H1 (cell line): Measurements from ENCODE around the gene MYL2. TPM values are rescaled to one million over a fixed set of nuclear protein-coding genes. Genes with fewer than 3 reads are reported as not detected.

ENCODE experiments used
- CTCF ChIA-PET: fragments of 300-600 bp; sonication (Branson Sonifier 250); formaldehyde crosslinking; loops from one replicate; lab custom pipeline; 2021; ENCODE audit not compliant: partially characterized antibody; lab: Charles Lee
- POLR2A ChIA-PET: fragments of 300-600 bp; sonication (Branson Sonifier 250); formaldehyde crosslinking; loops from one replicate; lab custom pipeline; 2021; ENCODE audit warnings: inconsistent platforms; ENCODE audit not compliant: partially characterized antibody; lab: Charles Lee
- DNase-seq, 2 experiments: peaks; one replicate each; pipeline versions ENCODE4 v3.0.0 to v3.0.0-alpha.2; 2010 to 2022; ENCODE audit warnings: low spot score in 2 of 2, low read depth in 1 of 2, mixed read lengths in 1 of 2
- FAIRE-seq: peaks from 2 replicates; lab custom pipeline; 2011; peaks lifted over from hg19 to GRCh38; lab: Jason Lieb, UNC
- H2AFZ ChIP-seq: 2 replicates; pipeline ENCODE4 v1.8.1; 2012; ENCODE audit warnings: low read length, inconsistent platforms
- H2AK5ac ChIP-seq: 2 replicates; pipeline ENCODE4 v1.6.1; 2013; ENCODE audit warnings: low read depth, low read length
- H2BK120ac ChIP-seq: replicated peaks from 2 replicates; pipeline ENCODE3; 2013; ENCODE audit warnings: low read depth, low read length, inconsistent platforms
- H2BK12ac ChIP-seq: 2 replicates; pipeline ENCODE4 v1.6.1; 2013; ENCODE audit warnings: low read depth, low read length
- H2BK15ac ChIP-seq: 2 replicates; pipeline ENCODE4 v1.6.1; 2013; ENCODE audit warnings: low read length
- H2BK20ac ChIP-seq: 2 replicates; pipeline ENCODE4 v1.6.1; 2013; ENCODE audit warnings: low read length
- H2BK5ac ChIP-seq: 2 replicates; pipeline ENCODE4 v1.6.1; 2013; ENCODE audit warnings: low read depth, low read length
- H3K14ac ChIP-seq: 2 replicates; pipeline ENCODE4 v1.6.1; 2013; ENCODE audit warnings: inconsistent platforms; ENCODE audit not compliant: insufficient read length
- H3K18ac ChIP-seq: 2 replicates; pipeline ENCODE4 v1.6.1; 2013; ENCODE audit warnings: low read length; ENCODE audit errors: extremely low read depth
- H3K23ac ChIP-seq: 2 replicates; pipeline ENCODE4 v1.6.1; 2013; ENCODE audit warnings: inconsistent platforms; ENCODE audit not compliant: insufficient read length
- H3K23me2 ChIP-seq: 2 replicates; pipeline ENCODE4 v1.6.1; 2013; ENCODE audit warnings: low read depth, low read length
- H3K27ac ChIP-seq: 2 replicates; pipeline ENCODE4 v1.6.1; 2011; ENCODE audit warnings: low read depth, low read length, inconsistent platforms
- H3K27me3 ChIP-seq, 4 experiments: replicated peaks in 1 of 4; 1 replicate in 1 of 4; 2 replicates in 3 of 4; pipeline versions ENCODE4 v1.6.1 to v1.8.1; 2011 to 2013; ENCODE audit warnings: low read length in 3 of 4, mild to moderate bottlenecking in 3 of 4, inconsistent platforms in 2 of 4, mixed read lengths in 2 of 4, moderate library complexity in 1 of 4; ENCODE audit not compliant: control insufficient read depth in 3 of 4, insufficient read depth in 3 of 4; ENCODE audit errors: extremely low read depth in 1 of 4
- H3K36me3 ChIP-seq, 4 experiments: 2 replicates each; pipeline versions ENCODE4 v1.6.1 to v1.8.1; 2011 to 2013; ENCODE audit warnings: mild to moderate bottlenecking in 4 of 4, low read length in 3 of 4, moderate library complexity in 2 of 4, control low read depth in 1 of 4, inconsistent platforms in 1 of 4; ENCODE audit not compliant: insufficient read depth in 4 of 4, control insufficient read depth in 2 of 4
- H3K4ac ChIP-seq: replicated peaks from 2 replicates; pipeline ENCODE3; 2013; ENCODE audit warnings: low read length, low read depth, mixed read lengths, inconsistent platforms; ENCODE audit not compliant: insufficient read length
- H3K4me1 ChIP-seq, 4 experiments: replicated peaks in 1 of 4; 1 replicate in 1 of 4; 2 replicates in 3 of 4; pipeline versions ENCODE4 v1.6.1 to v1.8.1; 2011 to 2013; ENCODE audit warnings: low read length in 3 of 4, inconsistent platforms in 2 of 4, mixed read lengths in 1 of 4; ENCODE audit not compliant: insufficient read depth in 4 of 4, control insufficient read depth in 3 of 4
- H3K4me2 ChIP-seq, 2 experiments: 2 replicates each; pipeline versions ENCODE4 v1.6.1 to v1.8.1; 2011 to 2013; ENCODE audit warnings: low read depth in 2 of 2, low read length in 2 of 2, control low read depth in 1 of 2, inconsistent platforms in 1 of 2, mild to moderate bottlenecking in 1 of 2; ENCODE audit not compliant: insufficient read depth in 1 of 2
- H3K4me3 ChIP-seq, 4 experiments: fragments of 200-600, 300-600 bp in 1 of 4; sonication (generic), shearing (Covaris generic), sonication (Bioruptor Twin) in 1 of 4; 2 replicates each; pipeline versions ENCODE4 v1.5.1 to v1.8.1; 2011 to 2016; ENCODE audit warnings: low read length in 4 of 4, low read depth in 3 of 4, control low read depth in 2 of 4, inconsistent platforms in 2 of 4, mild to moderate bottlenecking in 2 of 4, mixed read lengths in 1 of 4, moderate library complexity in 1 of 4; ENCODE audit not compliant: insufficient read depth in 2 of 4; ENCODE audit errors: extremely low read depth in 1 of 4
- H3K56ac ChIP-seq: replicated peaks from 2 replicates; pipeline ENCODE3; 2013; ENCODE audit warnings: low read depth, mild to moderate bottlenecking, mixed read lengths, low read length, inconsistent platforms; ENCODE audit not compliant: insufficient read length
- H3K79me1 ChIP-seq: 2 replicates; pipeline ENCODE4 v1.6.1; 2013; ENCODE audit warnings: low read depth, low read length, control low read depth
- H3K79me2 ChIP-seq, 2 experiments: 2 replicates each; pipeline versions ENCODE4 v1.6.1 to v1.8.1; 2012 to 2013; ENCODE audit warnings: low read length in 2 of 2, mild to moderate bottlenecking in 2 of 2, inconsistent platforms in 1 of 2; ENCODE audit not compliant: insufficient read depth in 2 of 2, control insufficient read depth in 1 of 2
- H3K9ac ChIP-seq, 4 experiments: replicated peaks in 1 of 4; 1 replicate in 1 of 4; 2 replicates in 3 of 4; pipeline versions ENCODE4 v1.6.1 to v1.8.1; 2011 to 2013; ENCODE audit warnings: low read depth in 3 of 4, low read length in 3 of 4, control low read depth in 2 of 4, mild to moderate bottlenecking in 2 of 4, moderate library complexity in 2 of 4, inconsistent platforms in 1 of 4; ENCODE audit errors: extremely low read depth in 1 of 4
- H3K9me3 ChIP-seq, 2 experiments: 2 replicates each; pipeline versions ENCODE4 v1.6.1 to v1.8.1; 2012 to 2013; ENCODE audit warnings: mild to moderate bottlenecking in 2 of 2, moderate library complexity in 2 of 2, control low read depth in 1 of 2, inconsistent platforms in 1 of 2, low read depth in 1 of 2, low read length in 1 of 2, mixed read lengths in 1 of 2; ENCODE audit not compliant: insufficient read depth in 2 of 2
- H4K20me1 ChIP-seq, 2 experiments: replicated peaks in 1 of 2; 2 replicates each; pipeline versions ENCODE3 to v1.8.1; 2011 to 2013; ENCODE audit warnings: inconsistent platforms in 2 of 2, low read length in 2 of 2, mild to moderate bottlenecking in 1 of 2; ENCODE audit not compliant: insufficient read depth in 2 of 2, control insufficient read depth in 1 of 2
- H4K5ac ChIP-seq: 2 replicates; pipeline ENCODE4 v1.6.1; 2013; ENCODE audit warnings: low read length, low read depth, mixed read lengths, inconsistent platforms; ENCODE audit not compliant: insufficient read length
- H4K8ac ChIP-seq: 2 replicates; pipeline ENCODE4 v1.8.0; 2013; ENCODE audit warnings: mild to moderate bottlenecking, moderate library complexity, low read length, inconsistent platforms; ENCODE audit not compliant: insufficient read depth; ENCODE audit errors: extremely low read depth
- H4K91ac ChIP-seq: replicated peaks from 2 replicates; pipeline ENCODE3; 2013; ENCODE audit warnings: low read length, mixed read lengths, inconsistent platforms; ENCODE audit not compliant: insufficient read length
- BCL11A ChIP-seq, 2 experiments: IDR thresholded peaks; one replicate each; pipeline ENCODE4 v1.6.1; 2011; ENCODE audit warnings: low read depth in 2 of 2, low read length in 2 of 2, mild to moderate bottlenecking in 2 of 2
- GABPA ChIP-seq: IDR thresholded peaks from 2 replicates; pipeline ENCODE4 v1.6.1; 2011; ENCODE audit warnings: mild to moderate bottlenecking, low read length, moderate library complexity, borderline replicate concordance; ENCODE audit not compliant: insufficient read depth
- NRF1 ChIP-seq: IDR thresholded peaks from 2 replicates; pipeline ENCODE4 v1.6.1; 2011; ENCODE audit warnings: mild to moderate bottlenecking, low read depth, low read length, improper control_type of control experiment
- WGBS, 2 experiments: shearing (Covaris generic) in 1 of 2; methylation state at CpG; one replicate each; pipeline versions ENCODE4 v1.1.6 to v1.1.7; 2013 to 2015; ENCODE audit warnings: low lambda C conversion rate in 2 of 2, mixed read lengths in 2 of 2, inconsistent platforms in 1 of 2, low coverage in 1 of 2, missing lambda C conversion rate in 1 of 2; ENCODE audit not compliant: insufficient replicate concordance in 2 of 2, insufficient coverage in 1 of 2, insufficient read length in 1 of 2; ENCODE audit errors: extremely low coverage in 1 of 2, missing lambda C conversion rate in 1 of 2; 5-methylcytosine and 5-hydroxymethylcytosine counted together
- polyA plus RNA-seq, 7 experiments: library from polyadenylated mRNA; depleted of rRNA in 3 of 7; stranded (reverse) in 5 of 7; unstranded in 2 of 7; fragments of >200 nt in 5 of 7; fragments of 200-250 nt in 2 of 7; gene quantifications; 1 replicate in 5 of 7; 2 replicates in 1 of 7; 4 replicates in 1 of 7; pipeline versions ENCODE4 v1.2.1 to v1.2.3, GENCODE V29; 2011 to 2013; ENCODE audit warnings: missing spikeins in 2 of 7, mixed read lengths in 2 of 7
- total RNA-seq: library from RNA; stranded (reverse); fragmentation: NEBNext Ultra II Directional; extraction: Animal tissue kit (Norgen Biotek cat#: 25700); gene quantifications from 2 replicates; pipeline ENCODE4 v1.2.1, GENCODE V29; 2021

Gene MYL2
- total and polyA plus RNA-seq, 2 of the 8 experiments (the other 6 are each of a cell fraction or from before 2014, with no cell fraction given) = not detected

DNA sequence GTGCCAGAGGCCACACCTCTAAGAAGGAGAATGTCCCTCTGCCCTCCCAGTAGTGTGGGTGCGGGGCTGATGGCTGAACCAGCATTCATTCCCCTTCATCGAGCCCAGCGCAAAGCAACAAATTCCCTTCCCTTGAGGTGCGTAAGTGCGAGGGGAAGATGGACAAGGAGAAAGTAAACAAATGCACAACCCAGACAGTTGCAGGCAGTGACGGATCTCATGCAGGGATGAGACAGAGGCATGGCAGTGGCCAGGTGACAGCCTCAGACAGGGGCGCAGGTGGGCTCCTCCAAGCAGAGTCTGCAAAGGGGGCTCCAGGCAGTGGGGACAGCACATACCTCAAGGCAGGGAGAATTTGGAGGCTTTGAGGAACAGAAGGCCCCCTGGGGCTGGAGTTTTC, 2.3 kb upstream of the MYL2 start:
- H3K4ac ChIP-seq = no peak overlapping the region
- H3K9ac ChIP-seq = no peak overlapping the region
- no peak overlapping the region for H3K4me2 ChIP-seq
- H2BK5ac ChIP-seq = no peak overlapping the region
- H4K5ac ChIP-seq = no peak overlapping the region
- H2BK120ac ChIP-seq = no peak overlapping the region
- H3K79me1 ChIP-seq = no peaks in the 10 kb centered on the region
- peak overlapping the region; percentile 90 for H2BK12ac ChIP-seq
- peak overlapping the region; percentile 63; the same call in 1 of the 2 replicates for H4K8ac ChIP-seq
- DNase-seq = no peak
- FAIRE-seq = no peak
- H3K36me3 ChIP-seq = no peaks in the 10 kb centered on the region
- H3K56ac ChIP-seq = no peak overlapping the region
- H3K79me2 ChIP-seq = no peaks in the 10 kb centered on the region
- TF ChIP-seq NRF1 (no peak), BCL11A (IDR thresholded peaks at IDR 0.05; ENCODE audit: low read depth in 2 of 2, low read length in 2 of 2) (no peak), GABPA (no peak)
- no peak overlapping the region for H2AK5ac ChIP-seq
- H3K23ac ChIP-seq = no peak overlapping the region
- ChIA-PET POLR2A (interaction anchor here (1.1 to 1.8 kb wide), 2 partner anchors 13 to 24 kb away, joined by 3 to 4 read pairs; no protein-coding TSS in a partner anchor), CTCF (interaction anchor here (1.1 to 4.9 kb wide), 5 partner anchors 9 to 103 kb away, joined by 3 to 13 read pairs (median 4); no protein-coding TSS in a partner anchor)
- H3K4me1 ChIP-seq = peaks cover 0 to 15% (median 5%) of the 10 kb centered on the region in 4 experiments; a peak in 4 of 7 replicates
- H3K4me3 ChIP-seq = no peak overlapping the region
- WGBS, 2 experiments = 84% methylated on average over 7 of the region's 7 CpGs; no CpG with 5 or more reads in 1 of the 2 experiments
- H2BK20ac ChIP-seq = no peak overlapping the region
- H4K20me1 ChIP-seq = no peaks in the 10 kb centered on the region
- H3K18ac ChIP-seq = peak overlapping the region; percentile 34; the same call in 1 of the 2 replicates
- H2AFZ ChIP-seq = peak overlapping the region; percentile 16; the same call in 1 of the 2 replicates
- H3K23me2 ChIP-seq = no peaks in the 10 kb centered on the region
- no peak overlapping the region for H3K27ac ChIP-seq
- H4K91ac ChIP-seq = no peak overlapping the region
- H3K9me3 ChIP-seq = no peaks in the 10 kb centered on the region
- H3K14ac ChIP-seq = no peak overlapping the region
- no peaks in the 10 kb centered on the region for H3K27me3 ChIP-seq
- H2BK15ac ChIP-seq = 0 out of 2 replicates have a peak overlapping the region, but pooled peaks have one; percentile 65
